Aorta (tissue), 5 donors: Measurements from ENCODE around the gene TREM2. TPM values are rescaled to one million over a fixed set of nuclear protein-coding genes. Genes with fewer than 3 reads are reported as not detected.

Experiments
- ATAC-seq: fragments of 200-7000 bp; cut with Tn5 transposase; one replicate; pipeline ENCODE4 v1.9.1; 2022; ENCODE audit warnings: moderate library complexity; ENCODE audit not compliant: low FRiP score
- DNase-seq, 2 donors: peaks; one replicate each; pipeline ENCODE4 v3.0.0-alpha.2; 2020
- H3K27ac ChIP-seq, 2 donors: one replicate each; pipeline ENCODE4 v1.5.1; 2013; ENCODE audit warnings: low read length in 2 of 2, mild to moderate bottlenecking in 2 of 2, moderate library complexity in 2 of 2, control low read depth in 1 of 2, inconsistent platforms in 1 of 2, low read depth in 1 of 2
- H3K27me3 ChIP-seq, 2 donors: one replicate each; pipeline ENCODE4 v1.6.1; 2013; ENCODE audit warnings: control low read depth in 1 of 2, low read length in 1 of 2, mild to moderate bottlenecking in 1 of 2, moderate library complexity in 1 of 2; ENCODE audit not compliant: insufficient read depth in 2 of 2, control insufficient read depth in 1 of 2
- H3K36me3 ChIP-seq, 2 donors: one replicate each; pipeline ENCODE4 v1.6.1; 2013; ENCODE audit warnings: control low read depth in 1 of 2, low read length in 1 of 2, mild to moderate bottlenecking in 1 of 2; ENCODE audit not compliant: insufficient read depth in 2 of 2, control insufficient read depth in 1 of 2
- H3K4me1 ChIP-seq, 2 donors: one replicate each; pipeline ENCODE4 v1.6.1; 2013; ENCODE audit warnings: low read length in 2 of 2, control low read depth in 1 of 2, mild to moderate bottlenecking in 1 of 2, moderate library complexity in 1 of 2; ENCODE audit not compliant: insufficient read depth in 2 of 2, control insufficient read depth in 1 of 2
- H3K4me3 ChIP-seq, 2 donors: one replicate each; pipeline ENCODE4 v1.5.1; 2013; ENCODE audit warnings: low read length in 2 of 2, control low read depth in 1 of 2, mild to moderate bottlenecking in 1 of 2
- H3K9me3 ChIP-seq: one replicate; pipeline ENCODE4 v1.6.1; 2013; ENCODE audit warnings: mild to moderate bottlenecking, low read length; ENCODE audit not compliant: control insufficient read depth
- WGBS, 2 donors: extraction: QIAGEN DNeasy Blood & Tissue Kit; methylation state at CpG; one replicate each; pipeline ENCODE4 v1.1.7; 2013; 5-methylcytosine and 5-hydroxymethylcytosine counted together
- intact Hi-C, 2 donors: fragments of 100-400 bp; cut with DNase I; formaldehyde crosslinking; loops; one replicate each; pipeline versions ENCODE4 v1.14.2 to v1.15.0; 2022
- polyA plus RNA-seq, 2 donors: library from polyadenylated mRNA; stranded (reverse); fragments of 200-250 nt; gene quantifications; one replicate each; pipeline ENCODE4 v1.2.3, GENCODE V29; 2013
- total RNA-seq, 2 donors: library from RNA; stranded (reverse); fragmentation: NEBNext Ultra II Directional; extraction: Animal tissue kit (Norgen Biotek cat#: 25700); gene quantifications; one replicate each; pipeline ENCODE4 v1.2.1, GENCODE V29; 2021
- donor health status: healthy with polysubstance abuse.
- donor health status: Bipolar disorder and iron deficiency.
- donor health status: DM: no; HTN: no; CAD: no.
- donor health status: DM: no; HTN: no; CAD: no.
- donor health status: DM: yes; HTN: yes; CAD: no.

TREM2 gene
- total and polyA plus RNA-seq, 4 donors, result 4.7 to 11.3 (median 7.3) TPM

GRCh38 chr6:41176189-41176588 lies 13.3 kb upstream of the TREM2 start:
- 88 to 91% methylated on average over 12 of the region's 12 CpGs for WGBS, 2 donors

DNA sequence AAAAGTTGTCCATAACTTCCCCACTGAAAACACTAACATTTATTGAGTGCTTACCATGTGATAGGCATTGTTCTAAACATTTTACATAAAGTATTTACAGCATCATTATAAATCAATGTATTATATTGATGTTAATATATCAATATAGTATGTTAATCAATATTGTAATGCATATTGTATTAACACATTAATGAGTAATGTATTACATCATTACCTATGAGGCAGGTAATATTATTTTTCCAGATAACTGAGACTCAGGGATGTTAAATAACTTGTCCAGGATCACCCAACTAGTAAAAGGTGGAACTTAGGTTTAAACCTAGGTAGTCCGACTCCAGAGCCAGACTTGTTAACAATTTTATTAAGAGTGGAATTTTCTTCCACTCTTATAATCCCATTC lies 12.2 kb upstream of the TREM2 start:
- H3K4me1 ChIP-seq, result no peaks in the 10 kb centered on the region
- no peak overlapping the region for H3K4me3 ChIP-seq
- ATAC-seq (no peak), DNase-seq (no peak)
- no peak overlapping the region for H3K27ac ChIP-seq
- H3K9me3 ChIP-seq, result peaks cover 1% of the 10 kb centered on the region
- no peaks in the 10 kb centered on the region for H3K27me3 ChIP-seq
- no peaks in the 10 kb centered on the region for H3K36me3 ChIP-seq
- intact Hi-C loops, result no loop called here
- 88 to 91% methylated on average over 1 of the region's 1 CpG for WGBS, 2 donors

More at GRCh38 chr6:41176189-41176588, 13.3 kb upstream of the TREM2 start:
- intact Hi-C loops, result no loop called here
- Histone ChIP-seq H3K27ac (no peak overlapping the region), H3K27me3 (no peaks in the 10 kb centered on the region), H3K36me3 (no peaks in the 10 kb centered on the region), H3K9me3 (peaks cover 1% of the 10 kb centered on the region), H3K4me3 (no peak overlapping the region), H3K4me1 (no peaks in the 10 kb centered on the region)
- ATAC-seq (no peak), DNase-seq (no peak)

- DNase-seq, result no peak
- Histone ChIP-seq H3K27me3 (no peaks in the 10 kb centered on the region), H3K4me1 (no peaks in the 10 kb centered on the region), H3K4me3 (no peak overlapping the region), H3K27ac (no peak overlapping the region), H3K9me3 (peaks cover 1% of the 10 kb centered on the region), H3K36me3 (no peaks in the 10 kb centered on the region)
- ATAC-seq, result no peak
- intact Hi-C loops, result no loop called here
- 72% methylated on average over 2 of the region's 2 CpGs for WGBS, 2 donors
These were observed 11.7 kb upstream of the TREM2 start for GRCh38 chr6:41174610-41175009.

- Histone ChIP-seq H3K36me3 (no peaks in the 10 kb centered on the region), H3K4me3 (no peak overlapping the region), H3K27ac (no peak overlapping the region), H3K27me3 (no peaks in the 10 kb centered on the region), H3K9me3 (peaks cover 1% of the 10 kb centered on the region), H3K4me1 (no peaks in the 10 kb centered on the region)
- intact Hi-C loops, result no loop called here
- ATAC-seq, result no peak
- WGBS, 2 donors, result 26 to 28% methylated on average over 3 of the region's 3 CpGs
- DNase-seq, result no peak
These were observed 9.0 kb upstream of the TREM2 start for GRCh38 chr6:41171908-41172307.

- no peaks in the 10 kb centered on the region for H3K36me3 ChIP-seq
- no peaks in the 10 kb centered on the region for H3K27me3 ChIP-seq
- intact Hi-C loops, result no loop called here
- DNase-seq (no peak), ATAC-seq (no peak)
- H3K4me3 ChIP-seq, result no peak overlapping the region
- WGBS, 2 donors, result 55 to 60% methylated on average over 4 of the region's 4 CpGs
- H3K4me1 ChIP-seq, result no peaks in the 10 kb centered on the region
- H3K9me3 ChIP-seq, result peaks cover 1% of the 10 kb centered on the region
- H3K27ac ChIP-seq, result no peak overlapping the region
These were observed 7.7 kb upstream of the TREM2 start for GRCh38 chr6:41170547-41171160.

- Histone ChIP-seq H3K36me3 (no peaks in the 10 kb centered on the region), H3K27ac (no peak overlapping the region), H3K4me1 (no peaks in the 10 kb centered on the region), H3K4me3 (no peak overlapping the region), H3K9me3 (no peaks in the 10 kb centered on the region), H3K27me3 (no peaks in the 10 kb centered on the region)
- intact Hi-C loops, result no loop called here
- DNase-seq, result no peak
- no peak for ATAC-seq
- WGBS, 2 donors, result 63 to 69% methylated on average over 5 of the region's 5 CpGs
These were observed 4.5 kb upstream of the TREM2 start for GRCh38 chr6:41167173-41167963.

DNA sequence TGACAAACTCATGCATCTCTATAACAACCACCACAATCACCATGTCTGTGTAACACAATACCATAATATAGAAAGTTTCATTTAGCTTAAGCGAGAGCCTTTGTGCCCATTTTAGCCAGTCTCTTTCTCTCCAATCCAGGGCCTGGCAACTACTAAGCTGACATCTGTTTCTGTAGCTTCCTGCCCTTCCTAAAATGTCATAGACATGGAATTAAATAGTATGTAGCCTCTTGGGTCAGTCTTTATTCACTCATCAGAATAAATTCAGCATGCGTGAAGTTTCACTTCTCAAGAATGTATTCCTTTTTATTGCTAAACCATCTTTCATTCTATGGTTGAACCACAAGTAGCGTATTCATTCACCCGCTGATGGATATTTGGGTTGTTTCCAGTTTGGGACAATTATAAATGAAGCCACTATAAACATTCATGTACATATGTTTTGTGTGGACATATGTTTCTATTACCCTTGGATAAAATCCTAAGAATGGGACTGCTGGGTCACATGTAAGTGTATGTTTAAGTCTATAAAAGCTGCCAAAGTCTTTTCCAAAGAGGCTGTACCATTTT lies 1.7 kb upstream of the TREM2 start:
- DNase-seq (no peak), ATAC-seq (no peak)
- WGBS, 2 donors, result 61 to 76% methylated on average over 4 of the region's 4 CpGs
- Histone ChIP-seq H3K27me3 (no peaks in the 10 kb centered on the region), H3K4me3 (no peak overlapping the region), H3K4me1 (no peaks in the 10 kb centered on the region), H3K27ac (no peak overlapping the region), H3K36me3 (no peaks in the 10 kb centered on the region), H3K9me3 (no peaks in the 10 kb centered on the region)
- intact Hi-C loops, result loop anchor here in 1 of 2 donors (2.0 kb wide), 1 partner anchor 42 kb away; no protein-coding TSS in a partner anchor

DNA sequence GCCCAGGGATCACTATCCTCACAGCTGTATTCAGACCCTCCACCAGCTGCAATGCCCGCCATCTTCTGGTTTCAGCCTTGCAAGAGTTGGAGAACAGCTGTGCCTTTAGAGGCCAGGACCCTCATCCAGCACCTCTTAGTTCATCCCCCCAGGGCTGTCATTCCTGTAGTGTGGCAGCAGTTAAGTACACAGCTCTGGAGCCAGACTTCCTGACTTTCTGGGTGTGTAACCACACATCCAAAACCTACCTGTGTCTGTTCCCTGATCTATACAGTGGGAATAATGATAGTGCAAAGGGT lies 452 bp upstream of the TREM2 start:
- Histone ChIP-seq H3K4me1 (no peaks in the 10 kb centered on the region), H3K27me3 (no peaks in the 10 kb centered on the region), H3K36me3 (no peaks in the 10 kb centered on the region), H3K27ac (no peak overlapping the region), H3K4me3 (no peak overlapping the region), H3K9me3 (no peaks in the 10 kb centered on the region)
- ATAC-seq, result no peak
- intact Hi-C loops, result no loop called here
- 99 to 100% methylated on average over 1 of the region's 1 CpG for WGBS, 2 donors
- no peak for DNase-seq
